ENCODE measurements around the gene TEAD4. TPM values are rescaled to one million over a fixed set of nuclear protein-coding genes. Genes with fewer than 3 reads are reported as not detected.

TEAD4 gene
- total RNA-seq, 6 experiments from 2014 or later, result 0.81 to 8.5 (median 3.0) TPM

DNA sequence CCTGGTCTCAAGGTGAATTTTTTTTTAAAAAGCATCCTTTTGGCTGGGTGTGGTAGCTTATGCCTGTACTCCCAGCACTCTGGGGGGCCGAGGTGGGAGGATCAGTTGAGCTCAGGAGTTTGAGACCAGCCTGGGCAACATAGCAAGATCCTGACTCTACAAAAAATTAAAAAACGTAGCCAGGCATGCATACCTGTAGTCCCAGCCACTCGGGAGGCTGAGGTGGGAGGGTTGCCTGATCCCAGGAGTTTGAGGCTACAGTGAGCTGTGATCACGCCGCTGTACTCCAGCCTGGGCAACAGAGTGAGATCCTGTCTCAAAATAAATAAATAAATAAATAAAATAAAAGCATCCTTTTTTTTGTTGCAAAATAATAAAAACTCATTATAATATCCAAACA, 130.4 kb downstream of the TEAD4 start:
- Histone ChIP-seq H3K9me3 (no peaks in the 10 kb centered on the region), H3K4me1 (peaks cover 0 to 64% (median 15%) of the 10 kb centered on the region in 4 donors), H3K27me3 (no peaks in the 10 kb centered on the region), H3K27ac (no peak overlapping the region), H3K4me3 (no peak overlapping the region), H3K36me3 (no peaks in the 10 kb centered on the region)
- DNase-seq (no peak), ATAC-seq (no peak)
- WGBS (ENCODE audit: insufficient coverage, low coverage, low lambda C conversion rate, missing lambda C conversion rate), result 89% methylated on average over 5 of the region's 5 CpGs
- intact Hi-C loops (cut with DNase I), result no loop called here
- no peak for TF ChIP-seq POLR2A (IDR thresholded peaks at IDR 0.05)
- TF ChIP-seq, protein P1, sequence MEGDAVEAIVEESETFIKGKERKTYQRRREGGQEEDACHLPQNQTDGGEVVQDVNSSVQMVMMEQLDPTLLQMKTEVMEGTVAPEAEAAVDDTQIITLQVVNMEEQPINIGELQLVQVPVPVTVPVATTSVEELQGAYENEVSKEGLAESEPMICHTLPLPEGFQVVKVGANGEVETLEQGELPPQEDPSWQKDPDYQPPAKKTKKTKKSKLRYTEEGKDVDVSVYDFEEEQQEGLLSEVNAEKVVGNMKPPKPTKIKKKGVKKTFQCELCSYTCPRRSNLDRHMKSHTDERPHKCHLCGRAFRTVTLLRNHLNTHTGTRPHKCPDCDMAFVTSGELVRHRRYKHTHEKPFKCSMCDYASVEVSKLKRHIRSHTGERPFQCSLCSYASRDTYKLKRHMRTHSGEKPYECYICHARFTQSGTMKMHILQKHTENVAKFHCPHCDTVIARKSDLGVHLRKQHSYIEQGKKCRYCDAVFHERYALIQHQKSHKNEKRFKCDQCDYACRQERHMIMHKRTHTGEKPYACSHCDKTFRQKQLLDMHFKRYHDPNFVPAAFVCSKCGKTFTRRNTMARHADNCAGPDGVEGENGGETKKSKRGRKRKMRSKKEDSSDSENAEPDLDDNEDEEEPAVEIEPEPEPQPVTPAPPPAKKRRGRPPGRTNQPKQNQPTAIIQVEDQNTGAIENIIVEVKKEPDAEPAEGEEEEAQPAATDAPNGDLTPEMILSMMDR (IDR thresholded peaks at IDR 0.05), result no peak

Small RNAs within 50 kb of the gene (small RNA-seq; reads per million reads assigned to genes)
- 0 to 0.13 reads per million in 2 experiments for gene RNU6-1315P

Other genes with a start within 250 kb of the TEAD4 start
- 100 to 1,000 TPM in 1 of 6 experiments, 10 to 100 TPM in 5; 27.0 to 124 (median 48.4) TPM for gene FKBP4, start 164.4 kb upstream of the TEAD4 start, total RNA-seq
- 10 to 100 TPM; 11.3 to 20.5 (median 14.4) TPM for gene ITFG2, start 146.7 kb upstream of the TEAD4 start, total RNA-seq
- under 1 TPM; 0.12 to 0.29 (median 0.20) TPM for gene NRIP2, start 124.4 kb upstream of the TEAD4 start, total RNA-seq
- not detected for gene TEX52, start 102.4 kb upstream of the TEAD4 start, total RNA-seq
- gene FOXM1, start 82.2 kb upstream of the TEAD4 start, total RNA-seq, result 1 to 10 TPM in 4 of 6 experiments, under 1 TPM in 2; 0.24 to 2.6 (median 1.8) TPM
- 1 to 10 TPM; 1.2 to 5.9 (median 3.5) TPM for gene RHNO1, start 82.2 kb upstream of the TEAD4 start, total RNA-seq
- 10 to 100 TPM in 1 of 6 experiments, 1 to 10 TPM in 5; 2.4 to 12.6 (median 5.4) TPM for gene TULP3, start 68.5 kb upstream of the TEAD4 start, total RNA-seq
- 10 to 100 TPM; 23.7 to 53.2 (median 39.8) TPM for gene TSPAN9, start 118.0 kb downstream of the TEAD4 start, total RNA-seq